ENCODE measurements around the gene MAP4K4. TPM values are rescaled to one million over a fixed set of nuclear protein-coding genes. Genes with fewer than 3 reads are reported as not detected.

Gene MAP4K4
- total RNA-seq, 2 donors from 2014 or later, result 26.8 to 30.7 TPM

DNA sequence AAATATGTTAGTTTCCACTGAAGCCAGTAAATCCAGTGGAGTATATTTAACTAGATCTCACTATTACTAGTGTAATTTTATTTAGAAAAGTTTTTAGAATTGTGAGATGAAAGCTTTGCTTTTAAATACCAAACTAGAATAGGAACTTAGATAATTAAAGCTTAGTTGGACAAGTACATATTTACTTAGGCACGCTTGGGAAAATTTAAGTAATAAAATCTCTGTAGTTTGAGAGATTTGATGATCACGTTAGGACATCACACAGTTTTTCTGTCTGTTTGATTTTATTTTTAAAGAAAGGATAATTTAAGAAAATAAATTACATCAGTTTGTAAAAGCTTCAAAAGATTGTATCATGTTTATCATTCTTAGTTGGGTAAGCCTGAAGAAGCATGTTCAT is 153.5 kb downstream of the MAP4K4 start:
- Histone ChIP-seq H3K27ac (no peak overlapping the region), H3K9me3 (no peaks in the 10 kb centered on the region), H3K4me1 (no peaks in the 10 kb centered on the region), H3K9ac (ENCODE audit: low read depth in 2 of 2, low read length in 2 of 2) (no peak overlapping the region), H3K36me3 (no peaks in the 10 kb centered on the region), H3K4me3 (no peak overlapping the region), H3K27me3 (no peaks in the 10 kb centered on the region)
- no peak for DNase-seq
- TF ChIP-seq, protein P1, sequence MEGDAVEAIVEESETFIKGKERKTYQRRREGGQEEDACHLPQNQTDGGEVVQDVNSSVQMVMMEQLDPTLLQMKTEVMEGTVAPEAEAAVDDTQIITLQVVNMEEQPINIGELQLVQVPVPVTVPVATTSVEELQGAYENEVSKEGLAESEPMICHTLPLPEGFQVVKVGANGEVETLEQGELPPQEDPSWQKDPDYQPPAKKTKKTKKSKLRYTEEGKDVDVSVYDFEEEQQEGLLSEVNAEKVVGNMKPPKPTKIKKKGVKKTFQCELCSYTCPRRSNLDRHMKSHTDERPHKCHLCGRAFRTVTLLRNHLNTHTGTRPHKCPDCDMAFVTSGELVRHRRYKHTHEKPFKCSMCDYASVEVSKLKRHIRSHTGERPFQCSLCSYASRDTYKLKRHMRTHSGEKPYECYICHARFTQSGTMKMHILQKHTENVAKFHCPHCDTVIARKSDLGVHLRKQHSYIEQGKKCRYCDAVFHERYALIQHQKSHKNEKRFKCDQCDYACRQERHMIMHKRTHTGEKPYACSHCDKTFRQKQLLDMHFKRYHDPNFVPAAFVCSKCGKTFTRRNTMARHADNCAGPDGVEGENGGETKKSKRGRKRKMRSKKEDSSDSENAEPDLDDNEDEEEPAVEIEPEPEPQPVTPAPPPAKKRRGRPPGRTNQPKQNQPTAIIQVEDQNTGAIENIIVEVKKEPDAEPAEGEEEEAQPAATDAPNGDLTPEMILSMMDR (IDR thresholded peaks at IDR 0.05), result no peak
- intact Hi-C loops (cut with DNase I), result no loop called here

- Histone ChIP-seq H3K4me1 (no peaks in the 10 kb centered on the region), H3K36me3 (no peaks in the 10 kb centered on the region), H3K27me3 (no peaks in the 10 kb centered on the region), H3K9me3 (no peaks in the 10 kb centered on the region), H3K27ac (no peak overlapping the region), H3K4me3 (no peak overlapping the region), H3K9ac (ENCODE audit: low read depth in 2 of 2, low read length in 2 of 2) (no peak overlapping the region)
- no peak for DNase-seq
- intact Hi-C loops (cut with DNase I), result no loop called here
- TF ChIP-seq, protein P1 (IDR thresholded peaks at IDR 0.05), result no peak
These were observed 155.3 kb downstream of the MAP4K4 start for GRCh38 chr2:101852824-101853223.

- DNase-seq, result peak; percentile 74
- no peak overlapping the region for H3K9ac ChIP-seq (ENCODE audit: low read depth in 2 of 2, low read length in 2 of 2)
These were observed 157.4 kb downstream of the MAP4K4 start for GRCh38 chr2:101854877-101855276.

GRCh38 chr2:101855776-101856175 is 158.3 kb downstream of the MAP4K4 start:
- no peaks in the 10 kb centered on the region for H3K36me3 ChIP-seq
- TF ChIP-seq, protein P1 (IDR thresholded peaks at IDR 0.05), result no peak

More at GRCh38 chr2:101854877-101855276, 157.4 kb downstream of the MAP4K4 start:
- Histone ChIP-seq H3K4me1 (no peaks in the 10 kb centered on the region), H3K9me3 (no peaks in the 10 kb centered on the region), H3K27me3 (no peaks in the 10 kb centered on the region), H3K36me3 (no peaks in the 10 kb centered on the region), H3K27ac (no peak overlapping the region), H3K4me3 (no peak overlapping the region)
- intact Hi-C loops (cut with DNase I), result no loop called here
- TF ChIP-seq, protein P1 (IDR thresholded peaks at IDR 0.05), result no peak

GRCh38 chr2:101858246-101858645 is 160.7 kb downstream of the MAP4K4 start:
- intact Hi-C loops (cut with DNase I), result no loop called here

More at GRCh38 chr2:101855776-101856175, 158.3 kb downstream of the MAP4K4 start:
- Histone ChIP-seq H3K4me1 (no peaks in the 10 kb centered on the region), H3K9me3 (no peaks in the 10 kb centered on the region), H3K4me3 (no peak overlapping the region), H3K9ac (ENCODE audit: low read depth in 2 of 2, low read length in 2 of 2) (no peak overlapping the region), H3K27ac (no peak overlapping the region), H3K27me3 (no peaks in the 10 kb centered on the region)
- intact Hi-C loops (cut with DNase I), result no loop called here
- DNase-seq, result no peak

More at GRCh38 chr2:101858246-101858645, 160.7 kb downstream of the MAP4K4 start:
- TF ChIP-seq, protein P1 (IDR thresholded peaks at IDR 0.05), result no peak
- Histone ChIP-seq H3K4me1 (no peaks in the 10 kb centered on the region), H3K36me3 (no peaks in the 10 kb centered on the region), H3K9me3 (no peaks in the 10 kb centered on the region), H3K9ac (ENCODE audit: low read depth in 2 of 2, low read length in 2 of 2) (no peak overlapping the region), H3K4me3 (no peak overlapping the region), H3K27me3 (no peaks in the 10 kb centered on the region), H3K27ac (no peak overlapping the region)
- no peak for DNase-seq
